T-cell (primary cell): Measurements from ENCODE around the gene TM9SF3. TPM values are rescaled to one million over a fixed set of nuclear protein-coding genes. Genes with fewer than 3 reads are reported as not detected.

Source experiments
- ATAC-seq, 4 experiments: fragments of 200-7000 bp in 3 of 4; fragments of 150-1000 bp in 1 of 4; cut with Tn5 transposase; replicated peaks in 1 of 4; 1 replicate in 3 of 4; 2 replicates in 1 of 4; pipeline ENCODE4 v1.10.0; 2021; ENCODE audit warnings: moderate library complexity in 3 of 4, mild to moderate bottlenecking in 2 of 4, moderate number of reproducible peaks in 1 of 4
- CTCF ChIA-PET, 2 donors: fragments of 300-600 bp; sonication (Branson Sonifier 250); formaldehyde crosslinking; loops; one replicate each; lab custom pipeline; 2022; ENCODE audit warnings: antibody characterized with exemption in 2 of 2; lab: Charles Lee
- POLR2A ChIA-PET, 2 donors: fragments of 300-600 bp; sonication (Branson Sonifier 250); formaldehyde crosslinking; loops; one replicate each; lab custom pipeline; 2022; ENCODE audit warnings: antibody characterized with exemption in 2 of 2; lab: Charles Lee
- DNase-seq, 35 experiments: peaks; one replicate each; pipeline versions ENCODE4 v3.0.0 to v3.0.0-alpha.2; 2013 to 2023
- H3K27ac ChIP-seq: one replicate; pipeline ENCODE4 v1.5.1; 2013; ENCODE audit warnings: low read length
- H3K27me3 ChIP-seq, 2 experiments: replicated peaks in 1 of 2; 1 replicate in 1 of 2; 2 replicates in 1 of 2; pipeline versions ENCODE4 v1.6.1 to v1.7.0; 2013; ENCODE audit warnings: low read length in 1 of 2, mixed read lengths in 1 of 2; ENCODE audit not compliant: control insufficient read depth in 2 of 2, insufficient read depth in 2 of 2; ENCODE audit errors: extremely low read depth in 1 of 2
- H3K36me3 ChIP-seq, 2 donors: 1 replicate in 1 of 2; 2 replicates in 1 of 2; pipeline versions ENCODE4 v1.6.1 to v1.7.0; 2013; ENCODE audit warnings: low read length in 1 of 2; ENCODE audit not compliant: control insufficient read depth in 2 of 2, insufficient read depth in 1 of 2; ENCODE audit errors: extremely low read depth in 1 of 2
- H3K4me1 ChIP-seq, 2 experiments: 1 replicate in 1 of 2; 2 replicates in 1 of 2; pipeline versions ENCODE4 v1.6.1 to v1.7.0; 2013; ENCODE audit warnings: low read length in 2 of 2, mixed read lengths in 1 of 2; ENCODE audit not compliant: insufficient read depth in 2 of 2, control insufficient read depth in 1 of 2; ENCODE audit errors: extremely low read depth in 1 of 2
- H3K4me3 ChIP-seq, 2 donors: 1 replicate in 1 of 2; 2 replicates in 1 of 2; pipeline versions ENCODE4 v1.5.1 to v1.7.0; 2013; ENCODE audit warnings: mild to moderate bottlenecking in 2 of 2, low read length in 1 of 2, moderate library complexity in 1 of 2; ENCODE audit not compliant: control insufficient read depth in 1 of 2; ENCODE audit errors: extremely low read depth in 1 of 2
- H3K9me3 ChIP-seq: 2 replicates; pipeline ENCODE4 v1.7.0; 2013
- H3K27ac Mint-ChIP-seq, 2 donors: one replicate each; pipeline ENCODE4 v1.8.0; 2020 to 2021; ENCODE audit warnings: mild to moderate bottlenecking in 2 of 2, mixed read lengths in 2 of 2
- H3K27me3 Mint-ChIP-seq, 2 donors: one replicate each; pipeline ENCODE4 v1.8.0; 2021 to 2022; ENCODE audit warnings: mixed read lengths in 2 of 2
- H3K36me3 Mint-ChIP-seq: one replicate; pipeline ENCODE4 v1.8.0; 2021; ENCODE audit warnings: mixed read lengths
- H3K4me1 Mint-ChIP-seq, 3 donors: one replicate each; pipeline ENCODE4 v1.8.0; 2020 to 2022; ENCODE audit warnings: mixed read lengths in 3 of 3, mild to moderate bottlenecking in 1 of 3
- H3K4me3 Mint-ChIP-seq, 3 donors: one replicate each; pipeline ENCODE4 v1.8.0; 2020 to 2022; ENCODE audit warnings: mild to moderate bottlenecking in 3 of 3, mixed read lengths in 3 of 3, moderate library complexity in 3 of 3
- H3K9me3 Mint-ChIP-seq, 3 donors: one replicate each; pipeline ENCODE4 v1.8.0; 2020 to 2022; ENCODE audit warnings: mixed read lengths in 3 of 3
- WGBS: methylation state at CpG from one replicate; pipeline ENCODE4 v1.1.5; 2013; ENCODE audit warnings: missing lambda C conversion rate; ENCODE audit not compliant: insufficient coverage; 5-methylcytosine and 5-hydroxymethylcytosine counted together
- total RNA-seq, 35 experiments: library from RNA in 6 of 35; stranded (reverse) in 6 of 35; fragments of 120-200 nt in 1 of 35; gene quantifications; one replicate each; pipeline versions ENCODE4 v1.2.1 to v1.2.4 and lab custom pipeline; 2013 to 2026

TM9SF3 gene
- total RNA-seq, 5 donors from 2014 or later (not counting 1 experiment from before 2014, with no cell fraction given) = 72.1 to 95.7 (median 80.5) TPM

DNA sequence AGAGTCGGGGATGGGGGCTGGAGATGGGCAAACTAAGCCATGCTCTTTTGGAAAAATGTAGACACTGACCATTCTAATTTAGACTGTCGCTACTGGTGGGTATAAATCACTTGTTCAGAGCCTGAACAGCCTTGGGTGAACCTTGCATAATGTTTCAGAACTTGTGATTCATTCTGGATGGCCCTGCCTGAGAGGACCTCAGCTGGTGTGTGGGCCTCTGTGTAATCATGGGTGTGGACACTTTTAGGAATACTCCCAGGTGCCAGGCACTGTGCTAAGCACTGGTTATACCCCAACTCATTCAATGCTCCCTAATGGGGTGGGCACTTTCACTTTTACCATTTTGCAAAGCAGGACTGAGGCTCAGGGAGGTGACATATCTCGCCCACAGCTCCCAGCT is 26.8 kb upstream of the TM9SF3 start:
- WGBS = 83% methylated on average over 1 of the region's 3 CpGs
- Histone ChIP-seq H3K4me3 (no peak overlapping the region), H3K27me3 (no peaks in the 10 kb centered on the region), H3K9me3 (no peaks in the 10 kb centered on the region), H3K36me3 (peaks cover 0 to 15% of the 10 kb centered on the region in 2 donors), H3K27ac (no peak overlapping the region), H3K4me1 (peaks cover 0 to 16% of the 10 kb centered on the region in 2 experiments)
- Mint-ChIP-seq H3K4me3 (no peak overlapping the region), H3K27me3 (no peaks in the 10 kb centered on the region), H3K9me3 (no peaks in the 10 kb centered on the region), H3K27ac (no peak overlapping the region), H3K4me1 (peaks cover 11 to 15% (median 12%) of the 10 kb centered on the region in 3 donors), H3K36me3 (no peaks in the 10 kb centered on the region)
- CTCF ChIA-PET = no interaction called here
- POLR2A ChIA-PET = no interaction called here
- DNase-seq (no peak), ATAC-seq (no peak)

DNA sequence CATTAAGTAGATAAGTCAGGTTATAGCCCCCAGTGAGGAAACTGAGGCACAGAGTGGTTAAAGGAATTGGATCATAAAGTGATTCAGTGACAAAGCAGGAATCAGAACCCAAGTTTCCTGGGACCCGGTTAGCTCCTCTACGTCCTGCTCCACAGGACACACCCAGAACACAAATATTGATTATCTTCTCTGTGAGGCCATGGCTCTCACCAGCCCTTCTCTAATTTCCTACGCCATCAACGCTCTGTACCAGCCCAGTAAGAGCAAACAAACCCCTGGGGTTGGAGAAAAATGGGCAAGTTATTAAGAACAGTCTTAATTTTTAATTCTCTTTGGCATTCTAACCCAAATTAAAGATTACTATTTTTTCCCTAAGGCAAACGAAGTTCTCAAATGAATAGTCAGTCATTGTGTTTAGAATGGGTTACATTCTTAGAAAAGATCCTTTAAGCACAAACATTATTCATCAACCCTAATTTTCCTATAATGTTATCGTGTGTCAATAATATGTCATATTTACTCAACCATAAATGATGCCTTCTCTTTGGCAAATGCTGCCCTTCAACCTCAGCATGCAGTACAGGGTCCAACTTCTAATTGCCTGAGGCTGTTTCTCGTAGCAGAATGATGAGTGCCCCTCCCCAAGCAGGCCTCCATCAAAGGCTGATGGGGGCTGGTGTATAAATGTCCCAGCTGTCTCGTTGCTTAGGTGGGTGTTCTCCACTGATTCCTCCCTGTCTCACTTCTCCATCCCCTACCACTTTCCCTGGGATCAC is 25.4 kb upstream of the TM9SF3 start:
- POLR2A ChIA-PET = interaction anchor here in 1 of 2 donors (0.7 kb wide), 1 partner anchor 738 kb away, joined by 3 read pairs; no protein-coding TSS in a partner anchor
- peaks cover 0 to 15% of the 10 kb centered on the region in 2 donors for H3K36me3 ChIP-seq
- no peak overlapping the region for H3K27ac Mint-ChIP-seq

DNA sequence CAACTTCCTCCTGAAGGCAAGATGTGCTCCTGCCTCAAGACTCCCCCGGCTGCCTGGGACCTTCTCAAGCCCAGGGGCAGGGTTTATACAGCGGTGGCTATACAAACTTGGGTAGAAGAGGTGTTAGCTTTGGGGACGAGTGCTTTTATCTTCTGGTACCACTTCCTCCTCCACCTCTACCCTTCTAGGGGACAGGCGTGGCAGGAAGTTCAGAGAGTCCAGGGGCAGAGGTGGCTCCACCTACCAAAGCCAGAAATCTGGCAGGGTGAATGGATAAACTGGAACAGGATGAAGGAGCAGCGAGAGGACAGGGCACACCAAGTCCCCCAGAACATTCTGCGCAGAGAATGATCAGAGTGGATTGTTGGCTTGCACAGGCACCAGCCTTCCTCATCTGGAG is 24.0 kb upstream of the TM9SF3 start:
- H3K27me3 ChIP-seq = no peaks in the 10 kb centered on the region
- peaks cover 0 to 16% of the 10 kb centered on the region in 2 experiments for H3K4me1 ChIP-seq
- H3K27me3 Mint-ChIP-seq = no peaks in the 10 kb centered on the region
- CTCF ChIA-PET = no interaction called here
- 90% methylated on average over 2 of the region's 6 CpGs for WGBS
- DNase-seq (peak in 3 of 35 experiments; percentile 1 to 11 (median 10)), ATAC-seq (peak in 3 of 4 experiments; percentile 52 to 83 (median 60))
- H3K36me3 ChIP-seq = peaks cover 0 to 7% of the 10 kb centered on the region in 2 donors
- H3K27ac Mint-ChIP-seq = no peak overlapping the region
- H3K4me3 Mint-ChIP-seq = no peak overlapping the region
- no peak overlapping the region for H3K4me3 ChIP-seq
- no peaks in the 10 kb centered on the region for H3K9me3 Mint-ChIP-seq
- peaks cover 11 to 15% (median 12%) of the 10 kb centered on the region in 3 donors for H3K4me1 Mint-ChIP-seq
- H3K36me3 Mint-ChIP-seq = no peaks in the 10 kb centered on the region
- peak overlapping the region; percentile 41 for H3K27ac ChIP-seq
- no peaks in the 10 kb centered on the region for H3K9me3 ChIP-seq
- POLR2A ChIA-PET = no interaction called here

More for the DNA sequence above, 25.4 kb upstream of the TM9SF3 start:
- Histone ChIP-seq H3K27me3 (no peaks in the 10 kb centered on the region), H3K4me3 (no peak overlapping the region), H3K9me3 (no peaks in the 10 kb centered on the region), H3K27ac (no peak overlapping the region), H3K4me1 (peaks cover 0 to 16% of the 10 kb centered on the region in 2 experiments)
- Mint-ChIP-seq H3K4me1 (peaks cover 11 to 15% (median 12%) of the 10 kb centered on the region in 3 donors), H3K9me3 (no peaks in the 10 kb centered on the region), H3K27me3 (no peaks in the 10 kb centered on the region), H3K36me3 (no peaks in the 10 kb centered on the region), H3K4me3 (no peak overlapping the region)
- no peak for DNase-seq
- no peak for ATAC-seq
- WGBS = no CpG with 5 or more reads among the region's 8 CpGs
- CTCF ChIA-PET = no interaction called here

DNA sequence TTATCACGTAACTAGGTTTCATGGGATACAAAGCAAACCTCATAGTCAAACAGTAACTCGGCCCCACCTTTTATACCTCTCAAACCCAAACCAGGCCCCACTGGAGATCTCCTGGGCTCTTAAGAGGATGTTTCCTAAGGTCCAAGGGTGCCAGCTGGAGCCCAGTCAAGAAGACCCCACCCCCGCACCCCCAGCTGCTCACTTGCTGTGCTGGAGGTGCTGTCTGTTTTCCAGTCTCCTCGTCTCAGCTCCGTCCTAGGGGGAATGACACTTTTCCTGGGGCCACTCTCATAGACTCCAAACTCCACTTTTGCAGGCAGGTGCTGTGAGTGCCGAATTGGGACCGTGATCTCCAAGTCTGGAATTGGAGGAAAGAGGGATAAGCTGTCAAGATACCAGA is 22.7 kb upstream of the TM9SF3 start:
- DNase-seq (no peak), ATAC-seq (no peak)
- H3K27ac Mint-ChIP-seq = no peak overlapping the region
- no peaks in the 10 kb centered on the region for H3K9me3 Mint-ChIP-seq
- H3K4me1 ChIP-seq = peaks cover 0 to 16% of the 10 kb centered on the region in 2 experiments
- no peaks in the 10 kb centered on the region for H3K9me3 ChIP-seq
- 92% methylated on average over 2 of the region's 7 CpGs for WGBS
- no peak overlapping the region for H3K4me3 ChIP-seq
- H3K27me3 Mint-ChIP-seq = no peaks in the 10 kb centered on the region
- ChIA-PET POLR2A (no interaction called here), CTCF (no interaction called here)
- H3K27ac ChIP-seq = no peak overlapping the region
- H3K36me3 ChIP-seq = peaks cover 0 to 2% of the 10 kb centered on the region in 2 donors
- no peaks in the 10 kb centered on the region for H3K27me3 ChIP-seq
- no peaks in the 10 kb centered on the region for H3K36me3 Mint-ChIP-seq
- peaks cover 11 to 15% (median 12%) of the 10 kb centered on the region in 3 donors for H3K4me1 Mint-ChIP-seq
- no peak overlapping the region for H3K4me3 Mint-ChIP-seq

DNA sequence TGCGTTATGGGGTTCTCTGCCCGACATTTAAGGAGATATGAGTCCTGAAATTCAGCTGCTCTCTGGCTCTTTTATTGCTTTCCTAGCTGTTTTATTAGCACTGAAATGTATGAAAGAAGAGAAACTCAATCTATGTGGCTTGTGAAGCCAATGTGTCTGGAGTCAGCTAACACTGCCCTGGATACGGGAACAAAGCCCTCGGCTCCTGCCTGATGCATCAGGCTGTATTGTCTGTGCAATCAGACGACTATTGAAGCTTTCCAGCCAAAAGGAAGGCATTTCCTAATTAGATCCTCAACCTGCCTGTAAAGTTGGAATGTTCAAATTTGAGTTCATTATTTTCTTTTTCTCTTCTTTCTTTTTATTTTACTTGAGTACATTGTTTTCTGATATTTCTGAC is 22.0 kb upstream of the TM9SF3 start:
- CTCF ChIA-PET = no interaction called here
- no peaks in the 10 kb centered on the region for H3K27me3 ChIP-seq
- H3K9me3 Mint-ChIP-seq = no peaks in the 10 kb centered on the region
- POLR2A ChIA-PET = no interaction called here
- no peaks in the 10 kb centered on the region for H3K27me3 Mint-ChIP-seq
- ATAC-seq (no peak), DNase-seq (no peak)
- no CpG with 5 or more reads among the region's 5 CpGs for WGBS
- H3K27ac ChIP-seq = no peak overlapping the region
- no peak overlapping the region for H3K4me3 ChIP-seq
- no peaks in the 10 kb centered on the region for H3K9me3 ChIP-seq
- peaks cover 0 to 16% of the 10 kb centered on the region in 2 experiments for H3K4me1 ChIP-seq
- no peak overlapping the region for H3K4me3 Mint-ChIP-seq
- no peak overlapping the region for H3K27ac Mint-ChIP-seq
- H3K4me1 Mint-ChIP-seq = peaks cover 11 to 15% (median 12%) of the 10 kb centered on the region in 3 donors
- peaks cover 0 to 1% of the 10 kb centered on the region in 2 donors for H3K36me3 ChIP-seq
- no peaks in the 10 kb centered on the region for H3K36me3 Mint-ChIP-seq

DNA sequence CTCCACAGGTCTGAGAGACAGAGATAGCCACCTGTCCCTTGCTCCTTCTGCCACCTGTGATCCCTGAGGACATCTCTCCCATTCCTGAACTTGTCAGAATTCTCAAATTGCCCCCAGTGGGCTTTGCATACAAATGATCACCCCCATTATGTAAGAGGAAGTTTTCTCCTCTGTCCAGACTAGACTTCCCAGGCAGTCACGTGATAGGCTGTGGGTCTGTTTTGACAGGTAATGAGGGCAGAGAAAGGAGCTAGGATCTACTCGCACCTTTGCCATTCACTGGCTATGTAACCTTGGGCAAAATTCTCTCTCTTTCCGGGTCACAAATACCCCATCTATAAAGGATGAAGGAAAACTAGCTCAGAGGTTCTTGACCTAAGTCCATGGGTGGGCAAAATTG is 21.4 kb upstream of the TM9SF3 start:
- WGBS = no CpG with 5 or more reads among the region's 3 CpGs
- H3K4me1 ChIP-seq = peaks cover 0 to 16% of the 10 kb centered on the region in 2 experiments
- H3K27me3 ChIP-seq = no peaks in the 10 kb centered on the region
- Mint-ChIP-seq H3K36me3 (no peaks in the 10 kb centered on the region), H3K27me3 (no peaks in the 10 kb centered on the region), H3K4me3 (no peak overlapping the region), H3K9me3 (no peaks in the 10 kb centered on the region), H3K27ac (no peak overlapping the region), H3K4me1 (peaks cover 11 to 15% (median 12%) of the 10 kb centered on the region in 3 donors)
- no peaks in the 10 kb centered on the region for H3K9me3 ChIP-seq
- ChIA-PET POLR2A (no interaction called here), CTCF (no interaction called here)
- ATAC-seq (no peak), DNase-seq (no peak)
- no peaks in the 10 kb centered on the region for H3K36me3 ChIP-seq
- H3K27ac ChIP-seq = no peak overlapping the region
- no peak overlapping the region for H3K4me3 ChIP-seq
